ENCODE results near the gene KRTAP5-2. TPM values are rescaled to one million over a fixed set of nuclear protein-coding genes. Genes with fewer than 3 reads are reported as not detected.

KRTAP5-2 gene
- total RNA-seq, 1 experiment from 2014 or later = not detected

DNA sequence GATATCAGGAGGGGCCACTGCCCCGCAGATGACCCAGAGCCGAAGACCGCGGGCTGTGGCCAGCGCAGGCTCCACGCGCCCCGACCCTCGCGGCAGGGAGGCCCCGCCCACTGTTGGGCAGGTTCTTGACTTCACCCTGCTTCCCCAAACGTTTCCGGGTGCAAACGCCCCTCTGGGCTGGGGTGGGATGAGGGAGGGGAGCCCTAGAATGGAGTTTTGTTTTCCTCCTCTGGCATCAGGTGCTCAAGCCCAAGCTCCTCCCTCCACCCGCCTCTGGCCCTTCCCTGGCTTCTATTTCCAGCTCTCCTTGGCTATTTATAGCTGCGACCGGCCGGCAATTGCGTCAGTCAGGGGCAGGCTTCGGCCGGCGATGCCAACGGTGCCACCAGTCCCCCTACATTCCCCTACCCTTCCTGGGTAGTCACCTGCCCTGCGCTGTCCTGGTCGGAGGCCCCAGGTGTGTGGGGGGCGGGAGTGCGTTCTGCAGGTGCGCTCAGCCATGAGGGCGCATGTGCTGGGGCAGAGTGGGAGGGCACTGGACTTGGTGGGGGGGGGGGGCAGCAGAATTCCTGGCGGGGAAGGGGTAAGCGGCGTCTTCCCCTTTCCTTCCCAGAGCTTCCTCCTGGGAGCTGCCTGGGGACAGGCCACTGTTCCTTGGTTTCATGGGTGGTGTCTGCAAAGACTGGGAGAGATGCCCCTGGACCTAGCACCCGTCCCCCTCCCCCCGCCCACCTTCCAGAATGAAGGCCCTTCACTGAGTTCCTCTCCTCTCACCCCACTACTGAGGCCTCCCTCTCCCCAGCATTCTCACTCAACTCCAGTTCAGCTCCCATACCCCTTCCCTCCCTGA is 49.6 kb downstream of the KRTAP5-2 start:
- Histone ChIP-seq H3K36me3 (ENCODE audit: low read depth) (no peaks in the 10 kb centered on the region), H3K27ac (no peak overlapping the region), H3K9me2 (ENCODE audit: insufficient read depth) (no peaks in the 10 kb centered on the region), H3K27me3 (ENCODE audit: insufficient read depth, low read depth) (peaks cover 8% of the 10 kb centered on the region; the same call in 1 of the 2 replicates), H3K4me3 (peak overlapping the region; percentile 38; the same call in 1 of the 2 replicates), H3K79me2 (ENCODE audit: low read depth) (no peaks in the 10 kb centered on the region), H2AFZ (peak overlapping the region; percentile 69; the same call in 1 of the 2 replicates), H3K4me2 (peak overlapping the region; percentile 75), H4K20me1 (ENCODE audit: insufficient read depth) (no peaks in the 10 kb centered on the region), H3F3A (ENCODE audit: insufficient read depth, low read depth) (no peaks in the 10 kb centered on the region), H3K9me3 (ENCODE audit: insufficient read depth, low read depth) (no peaks in the 10 kb centered on the region), H3K4me1 (replicated peaks; ENCODE audit: insufficient read depth) (no peaks in the 10 kb centered on the region; the same call in none of the 2 replicates)
- TSS peak; percentile 59 for BruUV-seq (replicated peaks)
- TF ChIP-seq EZH2 (IDR thresholded peaks at IDR 0.05; ENCODE audit: low read depth) = no peak
- TF ChIP-seq, protein P1, sequence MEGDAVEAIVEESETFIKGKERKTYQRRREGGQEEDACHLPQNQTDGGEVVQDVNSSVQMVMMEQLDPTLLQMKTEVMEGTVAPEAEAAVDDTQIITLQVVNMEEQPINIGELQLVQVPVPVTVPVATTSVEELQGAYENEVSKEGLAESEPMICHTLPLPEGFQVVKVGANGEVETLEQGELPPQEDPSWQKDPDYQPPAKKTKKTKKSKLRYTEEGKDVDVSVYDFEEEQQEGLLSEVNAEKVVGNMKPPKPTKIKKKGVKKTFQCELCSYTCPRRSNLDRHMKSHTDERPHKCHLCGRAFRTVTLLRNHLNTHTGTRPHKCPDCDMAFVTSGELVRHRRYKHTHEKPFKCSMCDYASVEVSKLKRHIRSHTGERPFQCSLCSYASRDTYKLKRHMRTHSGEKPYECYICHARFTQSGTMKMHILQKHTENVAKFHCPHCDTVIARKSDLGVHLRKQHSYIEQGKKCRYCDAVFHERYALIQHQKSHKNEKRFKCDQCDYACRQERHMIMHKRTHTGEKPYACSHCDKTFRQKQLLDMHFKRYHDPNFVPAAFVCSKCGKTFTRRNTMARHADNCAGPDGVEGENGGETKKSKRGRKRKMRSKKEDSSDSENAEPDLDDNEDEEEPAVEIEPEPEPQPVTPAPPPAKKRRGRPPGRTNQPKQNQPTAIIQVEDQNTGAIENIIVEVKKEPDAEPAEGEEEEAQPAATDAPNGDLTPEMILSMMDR (conservative IDR thresholded peaks at IDR 0.05) = no peak
- intact Hi-C loops (cut with micrococcal nuclease; ENCODE audit: unreplicated experiment) = loop anchor here (5.0 to 10.0 kb wide), 2 partner anchors 79 to 276 kb away; partner anchors contain the start of gene KRTAP5-5
- DNase-seq = peak; percentile 68 to 74
- ChIA-PET CTCF (interaction anchor here (0.6 to 1.0 kb wide), 2 partner anchors 9 to 25 kb away, joined by 3 to 6 read pairs; no protein-coding TSS in a partner anchor), POLR2A (ENCODE audit: unreplicated experiment) (interaction anchor here (0.6 to 1.0 kb wide), 2 partner anchors 25 to 1262 kb away, joined by 4 read pairs; no protein-coding TSS in a partner anchor)

DNA sequence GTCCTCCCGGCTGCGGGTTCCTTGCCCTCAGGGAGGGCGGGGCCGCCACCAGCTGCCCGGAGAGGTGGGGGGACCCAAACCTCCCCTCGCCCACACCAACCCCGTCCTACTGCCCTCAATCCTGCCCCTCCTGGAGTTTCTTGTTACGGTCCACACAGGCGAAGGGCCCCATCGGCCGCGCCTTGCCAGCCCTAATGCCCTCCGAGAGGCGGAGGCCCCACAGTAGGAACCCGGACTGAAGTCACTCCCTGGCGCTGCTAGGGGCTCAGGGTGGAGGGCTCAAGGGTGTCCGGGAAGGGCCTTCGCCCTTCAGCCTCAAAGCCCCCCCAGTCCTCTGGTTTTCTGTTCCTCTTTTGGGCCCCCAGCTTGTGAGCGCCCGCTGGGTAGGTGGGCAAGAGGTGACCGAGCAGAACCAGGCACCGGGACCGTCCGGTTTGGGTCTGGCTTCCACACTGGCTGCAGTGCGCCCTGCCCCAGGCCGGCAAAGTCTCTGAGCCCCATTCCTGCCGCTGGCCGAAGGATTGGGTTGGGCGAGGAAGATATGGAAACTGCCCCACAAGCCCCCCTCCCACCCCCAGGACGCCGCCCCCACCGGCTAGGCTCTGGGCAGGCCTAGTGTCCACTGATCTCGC is 50.5 kb downstream of the KRTAP5-2 start:
- H3K4me1 ChIP-seq (replicated peaks; ENCODE audit: insufficient read depth) = no peaks in the 10 kb centered on the region; the same call in none of the 2 replicates
- H3K4me3 ChIP-seq = peak overlapping the region; percentile 50; the same call in 1 of the 2 replicates
- ChIA-PET CTCF (interaction anchor here (0.6 to 1.0 kb wide), 2 partner anchors 10 to 26 kb away, joined by 3 to 6 read pairs; no protein-coding TSS in a partner anchor), POLR2A (ENCODE audit: unreplicated experiment) (interaction anchor here (1.0 kb wide), 1 partner anchor 26 kb away, joined by 4 read pairs; no protein-coding TSS in a partner anchor)
- no peaks in the 10 kb centered on the region for H3K9me3 ChIP-seq (ENCODE audit: insufficient read depth, low read depth)
- peak overlapping the region; percentile 75; the same call in 1 of the 2 replicates for H3K4me2 ChIP-seq
- H3K9me2 ChIP-seq (ENCODE audit: insufficient read depth) = no peaks in the 10 kb centered on the region
- H3K79me2 ChIP-seq (ENCODE audit: low read depth) = no peaks in the 10 kb centered on the region
- no peak for TF ChIP-seq EZH2 (IDR thresholded peaks at IDR 0.05; ENCODE audit: low read depth)
- TF ChIP-seq, protein P1 (conservative IDR thresholded peaks at IDR 0.05) = no peak
- H4K20me1 ChIP-seq (ENCODE audit: insufficient read depth) = no peaks in the 10 kb centered on the region
- no TSS peak for BruUV-seq (replicated peaks)
- DNase-seq = no peak
- intact Hi-C loops (cut with micrococcal nuclease; ENCODE audit: unreplicated experiment) = loop anchor here (2.0 to 10.0 kb wide), 3 partner anchors 27 to 277 kb away; partner anchors contain the start of gene KRTAP5-5
- peaks cover 8% of the 10 kb centered on the region; the same call in 1 of the 2 replicates for H3K27me3 ChIP-seq (ENCODE audit: insufficient read depth, low read depth)
- no peaks in the 10 kb centered on the region for H3K36me3 ChIP-seq (ENCODE audit: low read depth)
- no peaks in the 10 kb centered on the region for H3F3A ChIP-seq (ENCODE audit: insufficient read depth, low read depth)
- no peak overlapping the region for H3K27ac ChIP-seq
- no peak overlapping the region for H2AFZ ChIP-seq

Other genes starting within 250 kb of the KRTAP5-2 start
- gene BRSK2, start 208.4 kb downstream of the KRTAP5-2 start, total RNA-seq (2021) = 2.7 and 2.9 TPM in 2 replicates
- gene MOB2, start 111.5 kb downstream of the KRTAP5-2 start, total RNA-seq (2021) = 19.1 and 21.8 TPM in 2 replicates
- 2.6 and 4.2 TPM in 2 replicates for gene DUSP8, start 26.0 kb downstream of the KRTAP5-2 start, total RNA-seq (2021)
- not detected in 2 replicates for gene KRTAP5-1, start 13.0 kb downstream of the KRTAP5-2 start, total RNA-seq (2021)
- not detected in 2 replicates for gene KRTAP5-3, start 10.2 kb upstream of the KRTAP5-2 start, total RNA-seq (2021)
- not detected in 2 replicates for gene KRTAP5-4, start 23.8 kb upstream of the KRTAP5-2 start, total RNA-seq (2021)
- gene KRTAP5-5, start 31.5 kb upstream of the KRTAP5-2 start, total RNA-seq (2021) = not detected in 2 replicates
- not detected in 2 replicates for gene KRTAP5-6, start 98.9 kb upstream of the KRTAP5-2 start, total RNA-seq (2021)
- gene IFITM10, start 152.3 kb upstream of the KRTAP5-2 start, total RNA-seq (2021) = 4.2 and 5.5 TPM in 2 replicates
- gene CTSD, start 165.6 kb upstream of the KRTAP5-2 start, total RNA-seq (2021) = 735 and 993 TPM in 2 replicates
- 8.9 and 12.1 TPM in 2 replicates for gene SYT8, start 236.7 kb upstream of the KRTAP5-2 start, total RNA-seq (2021)
- 4.9 and 7.8 TPM in 2 replicates for gene TNNI2, start 240.7 kb upstream of the KRTAP5-2 start, total RNA-seq (2021)

Data from PC-9 (cell line).